ENCODE data around the gene BRF1. TPM values are rescaled to one million over a fixed set of nuclear protein-coding genes. Genes with fewer than 3 reads are reported as not detected.

BRF1 gene
- total RNA-seq, 4 donors from 2014 or later, result 25.2 to 35.6 (median 30.9) TPM

- Histone ChIP-seq H3K27me3 (no peaks in the 10 kb centered on the region), H3K36me3 (no peaks in the 10 kb centered on the region), H3K4me3 (peak overlapping the region in 1 of 2 donors; percentile 94), H3K27ac (peak overlapping the region in 3 of 4 donors; percentile 83 to 91 (median 90)), H3K9me3 (no peaks in the 10 kb centered on the region), H3K4me1 (peaks cover 0 to 56% (median 35%) of the 10 kb centered on the region in 3 donors)
- 86 to 89% methylated on average over 3 to 5 of the region's 10 CpGs for WGBS, 2 donors (ENCODE audit: low coverage in 1 of 2)
- ATAC-seq, result no peak
- TF ChIP-seq EP300 (IDR thresholded peaks at IDR 0.05) (no peak), CTCF (IDR thresholded peaks at IDR 0.05) (no peak), POLR2A (IDR thresholded peaks at IDR 0.05) (no peak)
Observed at GRCh38 chr14:105316577-105316941, 15.8 kb upstream of the BRF1 start.

- WGBS, 2 donors (ENCODE audit: low coverage in 1 of 2), result 18% methylated on average over 2 of the region's 15 CpGs; no CpG with 5 or more reads in 1 of the 2 donors
- no peak for ATAC-seq
- H3K9me3 ChIP-seq, result no peaks in the 10 kb centered on the region
- H3K4me3 ChIP-seq, result peak overlapping the region; percentile 50 to 94
- no peaks in the 10 kb centered on the region for H3K27me3 ChIP-seq
- no peak for TF ChIP-seq CTCF (IDR thresholded peaks at IDR 0.05)
- TF ChIP-seq POLR2AphosphoS5 (IDR thresholded peaks at IDR 0.05), result no peak
- no peak for TF ChIP-seq EP300 (IDR thresholded peaks at IDR 0.05)
- no peak for TF ChIP-seq POLR2A (IDR thresholded peaks at IDR 0.05)
- H3K27ac ChIP-seq, result peak overlapping the region in 3 of 4 donors; percentile 83 to 91 (median 90)
- H3K4me1 ChIP-seq, result peaks cover 0 to 56% (median 35%) of the 10 kb centered on the region in 3 donors
- no peaks in the 10 kb centered on the region for H3K36me3 ChIP-seq
Observed at GRCh38 chr14:105315941-105316576, 15.3 kb upstream of the BRF1 start.

GRCh38 chr14:105315211-105315721 is 14.5 kb upstream of the BRF1 start:
- Histone ChIP-seq H3K27me3 (no peaks in the 10 kb centered on the region), H3K27ac (peak overlapping the region; percentile 4 to 91 (median 86)), H3K9me3 (no peaks in the 10 kb centered on the region), H3K36me3 (no peaks in the 10 kb centered on the region), H3K4me1 (peaks cover 0 to 56% (median 35%) of the 10 kb centered on the region in 3 donors), H3K4me3 (peak overlapping the region; percentile 50 to 94)
- no CpG with 5 or more reads among the region's 54 CpGs for WGBS, 2 donors (ENCODE audit: low coverage in 1 of 2)
- no peak for TF ChIP-seq POLR2AphosphoS5 (IDR thresholded peaks at IDR 0.05)
- no peak for TF ChIP-seq CTCF (IDR thresholded peaks at IDR 0.05)
- TF ChIP-seq EP300 (IDR thresholded peaks at IDR 0.05), result no peak
- no peak for TF ChIP-seq POLR2A (IDR thresholded peaks at IDR 0.05)
- ATAC-seq, result no peak

- WGBS, 2 donors (ENCODE audit: low coverage in 1 of 2), result no CpG with 5 or more reads among the region's 163 CpGs
- Histone ChIP-seq H3K9me3 (no peaks in the 10 kb centered on the region), H3K27ac (peak within 1 kb of the TSS; percentile 88 to 99 (median 96)), H3K4me3 (peak within 1 kb of the TSS; percentile 60 to 94), H3K36me3 (no peaks in the 10 kb centered on the region), H3K4me1 (peaks cover 0 to 56% (median 35%) of the 10 kb centered on the region in 3 donors), H3K27me3 (no peaks in the 10 kb centered on the region)
- peak; percentile 87 for ATAC-seq
- no peak for TF ChIP-seq CTCF (IDR thresholded peaks at IDR 0.05)
- TF ChIP-seq POLR2A (IDR thresholded peaks at IDR 0.05), result peak; percentile 50 to 61
Observed at GRCh38 chr14:105314287-105315200, 13.7 kb upstream of the BRF1 start, which contains the start of gene PACS2. Gene PACS2 (plus strand): TSS chr14:105314748. CDS start chr14:105314919, 171 bp downstream.
